HepG2 (cell line): Measurements from ENCODE around the gene DUSP2. TPM values are rescaled to one million over a fixed set of nuclear protein-coding genes. Genes with fewer than 3 reads are reported as not detected.

Source experiments
- ATAC-seq: fragments of 200-7000 bp; cut with Tn5 transposase; 3 replicates; pipeline ENCODE4 v1.9.1; 2020; ENCODE audit warnings: mild to moderate bottlenecking, moderate library complexity
- BruUV-seq: library from RNA; stranded (reverse); fragments of 400-500 nt; replicated peaks from 2 replicates; lab custom pipeline; 2021; lab: Mats Ljungman, UMichigan
- CTCF ChIA-PET: fragments of 300-600 bp; formaldehyde crosslinking; extraction: SDS; loops from one replicate; lab custom pipeline; 2021; ENCODE audit warnings: low total read pairs, inconsistent platforms, low intra/inter-chr PET ratio; lab: Yijun Ruan, JAX
- POLR2A ChIA-PET: fragments of 350-600 bp; sonication (Branson Sonifier 250); formaldehyde crosslinking; loops from one replicate; lab custom pipeline; 2020; ENCODE audit warnings: antibody characterized with exemption, inconsistent platforms; lab: Yijun Ruan, JAX
- DNase-seq: peaks from one replicate; pipeline ENCODE4 v3.0.0-alpha.2; 2015; ENCODE audit warnings: low spot score
- FAIRE-seq: peaks from 3 replicates; lab custom pipeline; 2011; peaks lifted over from hg19 to GRCh38; lab: Jason Lieb, UNC
- H2AFZ ChIP-seq: one replicate; pipeline ENCODE4 v1.6.1; 2011; ENCODE audit warnings: low read length, inconsistent platforms
- H3K27ac ChIP-seq: fragments of 300-600 bp; 3 replicates; pipeline ENCODE4 v1.8.0; 2011; ENCODE audit warnings: mixed run types, mild to moderate bottlenecking, mixed read lengths, low read length, inconsistent platforms; ENCODE audit not compliant: insufficient read depth; ENCODE audit errors: extremely low read length
- H3K27me3 ChIP-seq, 2 experiments: fragments of 200-600 bp in 1 of 2; 2 replicates in 1 of 2; 3 replicates in 1 of 2; pipeline versions ENCODE4 v1.6.0 to v1.8.0; 2011; ENCODE audit warnings: low read length in 2 of 2, mild to moderate bottlenecking in 2 of 2, moderate library complexity in 2 of 2, inconsistent platforms in 1 of 2; ENCODE audit not compliant: insufficient read depth in 2 of 2, control insufficient read depth in 1 of 2
- H3K36me3 ChIP-seq, 2 experiments: fragments of 200-600 bp in 1 of 2; replicated peaks in 1 of 2; 2 replicates in 1 of 2; 3 replicates in 1 of 2; pipeline versions ENCODE4 v1.5.1 to v1.8.0; 2011; ENCODE audit warnings: low read length in 2 of 2, inconsistent platforms in 1 of 2; ENCODE audit not compliant: insufficient read depth in 2 of 2, control insufficient read depth in 1 of 2
- H3K4me1 ChIP-seq: 2 replicates; pipeline ENCODE4 v1.5.1; 2012; ENCODE audit warnings: low read length, inconsistent platforms; ENCODE audit not compliant: insufficient read depth
- H3K4me2 ChIP-seq: 2 replicates; pipeline ENCODE4 v1.6.0; 2011; ENCODE audit warnings: low read depth, low read length, inconsistent platforms
- H3K4me3 ChIP-seq, 3 experiments: fragments of 200-600 bp in 1 of 3; sonication (generic), shearing (Covaris generic) in 1 of 3; replicated peaks in 1 of 3; 2 replicates each; pipeline ENCODE4 v1.5.1; 2011 to 2016; ENCODE audit warnings: low read length in 3 of 3, inconsistent platforms in 2 of 3, low read depth in 2 of 3, mild to moderate bottlenecking in 2 of 3, control low read depth in 1 of 3, mixed read lengths in 1 of 3; ENCODE audit not compliant: insufficient read depth in 1 of 3
- H3K79me2 ChIP-seq: one replicate; pipeline ENCODE4 v1.6.1; 2011; ENCODE audit warnings: low read length, inconsistent platforms; ENCODE audit not compliant: insufficient read depth
- H3K9ac ChIP-seq: 2 replicates; pipeline ENCODE4 v1.6.0; 2011; ENCODE audit warnings: mild to moderate bottlenecking, low read depth, low read length, inconsistent platforms; ENCODE audit not compliant: insufficient read depth
- H3K9me3 ChIP-seq: 2 replicates; pipeline ENCODE4 v1.5.1; 2012; ENCODE audit warnings: mild to moderate bottlenecking, low read length
- H4K20me1 ChIP-seq: 2 replicates; pipeline ENCODE4 v1.6.0; 2011; ENCODE audit warnings: inconsistent platforms, mild to moderate bottlenecking, low read length, moderate library complexity; ENCODE audit not compliant: insufficient read depth
- HINFP ChIP-seq: sonication (generic); formaldehyde crosslinking; IDR thresholded peaks from 2 replicates; pipeline ENCODE4 v1.4.0; 2020; ENCODE audit warnings: low read depth, mild to moderate bottlenecking, missing genetic modification reagents
- IKZF1 ChIP-seq: fragments of 450-650 bp; IDR thresholded peaks from 2 replicates; pipeline ENCODE4 v1.7.1; 2016
- IKZF5 ChIP-seq: IDR thresholded peaks from 2 replicates; pipeline ENCODE4 v1.6.1; 2018; ENCODE audit warnings: missing genetic modification reagents, mild to moderate bottlenecking, missing compliant biosample characterization
- KLF9 ChIP-seq: IDR thresholded peaks from 2 replicates; pipeline ENCODE4 v1.6.1; 2016; ENCODE audit warnings: low read depth
- RBM39 ChIP-seq: fragments of 200-400 bp; formaldehyde crosslinking; IDR thresholded peaks from one replicate; pipeline ENCODE4 v1.6.1; 2018; ENCODE audit warnings: antibody characterized with exemption, mild to moderate bottlenecking, low read depth, low read length; ENCODE audit not compliant: poor library complexity, severe bottlenecking
- REL ChIP-seq: sonication (generic); formaldehyde crosslinking; conservative IDR thresholded peaks from 2 replicates; pipeline ENCODE4 v1.8.0; 2022; ENCODE audit warnings: mild to moderate bottlenecking, missing genetic modification reagents, moderate library complexity
- RFX1 ChIP-seq: fragments of 450-650 bp; IDR thresholded peaks from 2 replicates; pipeline ENCODE4 v1.6.1; 2017
- TEAD2 ChIP-seq: sonication (generic); formaldehyde crosslinking; IDR thresholded peaks from 2 replicates; pipeline ENCODE4 v1.9.0; 2021; ENCODE audit warnings: missing genetic modification reagents
- ZFYVE20 ChIP-seq: sonication (generic); formaldehyde crosslinking; IDR thresholded peaks from 2 replicates; pipeline ENCODE4 v1.8.0; 2023; ENCODE audit warnings: low read depth, mild to moderate bottlenecking, moderate library complexity, missing genetic modification reagents, borderline replicate concordance
- ZNF17 ChIP-seq: sonication (generic); formaldehyde crosslinking; IDR thresholded peaks from 2 replicates; pipeline ENCODE4 v1.5.0; 2020; ENCODE audit warnings: mild to moderate bottlenecking, missing genetic modification reagents
- ZNF510 ChIP-seq: sonication (generic); formaldehyde crosslinking; IDR thresholded peaks from 2 replicates; pipeline ENCODE4 v1.4.0; 2020; ENCODE audit warnings: low read depth, mild to moderate bottlenecking, missing genetic modification reagents
- ZNF550 ChIP-seq: sonication (generic); formaldehyde crosslinking; IDR thresholded peaks from 2 replicates; pipeline ENCODE4 v1.4.0; 2020; ENCODE audit warnings: mild to moderate bottlenecking, missing genetic modification reagents, borderline replicate concordance
- ZNF75D ChIP-seq: sonication (generic); formaldehyde crosslinking; IDR thresholded peaks from 2 replicates; pipeline ENCODE4 v1.8.1; 2023; ENCODE audit warnings: missing genetic modification reagents, mild to moderate bottlenecking, borderline replicate concordance
- WGBS: methylation state at CpG from one replicate; pipeline ENCODE4 v1.1.6; 2017; ENCODE audit warnings: low lambda C conversion rate; 5-methylcytosine and 5-hydroxymethylcytosine counted together
- in situ Hi-C: cut with HindIII; loops from 2 replicates; pipeline ENCODE4 v1.10.0; 2017; ENCODE audit warnings: low pct_unique_long_range_greater_than_20kb; ENCODE audit not compliant: extremely low pct_ligation_motif_present
- intact Hi-C: fragments of 100-400 bp; cut with micrococcal nuclease; formaldehyde crosslinking; loops from one replicate; pipeline ENCODE4 v1.10.0; 2022; ENCODE audit not compliant: unreplicated experiment
- polyA plus RNA-seq, 8 experiments: library from polyadenylated mRNA; depleted of rRNA in 3 of 8; stranded (reverse) in 7 of 8; unstranded in 1 of 8; fragments of >200 nt; fragmentation: Illumina TruSeq in 4 of 8; extraction: Trizol in 4 of 8; gene quantifications; 2 replicates each; pipeline versions ENCODE4 v1.2.1 to v1.2.3, GENCODE V29; 2011 to 2016; ENCODE audit warnings: low read depth in 4 of 8, missing spikeins in 1 of 8, mixed read lengths in 1 of 8; ENCODE audit not compliant: insufficient read depth in 1 of 8
- total RNA-seq, 5 experiments: library from RNA; depleted of rRNA; stranded (reverse); fragments of >200 nt; fragmentation: Illumina TruSeq; extraction: Trizol; gene quantifications; 2 replicates each; pipeline ENCODE4 v1.2.3, GENCODE V29; 2016; ENCODE audit warnings: low read depth in 1 of 5

DUSP2 gene
- total and polyA plus RNA-seq, 2 of the 13 experiments (the other 11 are each of a cell fraction or from before 2014, with no cell fraction given) = not detected

DNA sequence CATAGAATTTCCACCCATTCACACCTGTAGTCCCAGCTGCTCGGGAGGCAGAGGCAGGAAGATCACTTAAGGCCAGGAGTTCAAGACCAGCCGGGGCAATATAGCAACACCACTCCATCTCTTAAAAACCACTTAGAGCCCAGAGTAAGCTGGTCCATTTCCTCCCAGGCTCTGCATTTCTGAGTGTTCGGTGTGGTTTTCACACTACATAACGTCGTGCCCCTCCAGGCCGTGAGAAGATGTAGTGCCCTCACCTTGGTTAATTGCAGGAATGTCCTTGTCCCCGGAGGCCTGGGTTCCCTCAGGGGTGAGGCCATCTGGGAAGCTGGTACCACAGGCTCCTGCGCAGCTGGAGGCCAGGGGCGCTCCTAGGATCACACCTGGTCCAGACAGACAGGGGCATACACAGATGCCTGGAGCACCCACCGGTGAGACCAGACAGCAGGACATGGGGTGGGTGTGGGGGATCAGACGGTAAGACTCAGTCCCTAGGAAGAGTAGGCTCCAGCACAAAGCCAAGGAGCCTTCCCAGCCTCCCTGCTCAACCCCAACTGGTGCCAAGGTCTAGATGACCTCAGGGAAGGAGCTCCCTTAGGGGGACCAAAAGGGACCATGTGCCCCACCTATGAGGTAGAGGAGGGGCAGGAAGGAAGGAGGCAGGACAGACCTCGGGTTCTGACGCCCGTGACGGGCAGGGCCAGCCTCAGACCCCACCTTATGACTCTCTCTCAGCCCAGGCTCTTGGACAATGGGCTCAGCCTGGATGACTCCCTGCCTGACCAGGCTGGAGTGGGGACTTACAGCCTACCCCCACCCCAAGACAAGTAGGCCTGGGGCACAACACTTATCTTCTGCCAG is 7.7 kb downstream of the DUSP2 start:
- Histone ChIP-seq H3K4me2 (no peak overlapping the region), H3K27ac (no peak overlapping the region), H2AFZ (no peak overlapping the region), H3K9me3 (no peaks in the 10 kb centered on the region), H3K36me3 (no peaks in the 10 kb centered on the region), H3K4me3 (no peak overlapping the region), H4K20me1 (no peaks in the 10 kb centered on the region), H3K4me1 (no peaks in the 10 kb centered on the region), H3K9ac (no peak overlapping the region), H3K79me2 (no peaks in the 10 kb centered on the region), H3K27me3 (peaks cover 20 to 64% of the 10 kb centered on the region in 2 experiments)
- DNase-seq (no peak), ATAC-seq (no peak), FAIRE-seq (no peak)
- intact Hi-C loops = loop anchor here (1.0 to 2.0 kb wide), 3 partner anchors 37 to 372 kb away; no protein-coding TSS in a partner anchor
- no TSS peak for BruUV-seq
- 15% methylated on average over 15 of the region's 15 CpGs for WGBS
- CTCF ChIA-PET = no interaction called here
- POLR2A ChIA-PET = no interaction called here
- in situ Hi-C loops = loop anchor here (25.0 kb wide), 1 partner anchor 375 kb away; the partner anchor contains the start of gene NEURL3
- TF ChIP-seq RBM39 (no peak), IKZF1 (no peak), IKZF5 (CRISPR knock-in tag) (no peak)
- TF ChIP-seq, all 625 proteins: peak for 0

GRCh38 chr2:96136129-96136720 is 9.0 kb downstream of the DUSP2 start:
- no peak overlapping the region for H2AFZ ChIP-seq
- no peaks in the 10 kb centered on the region for H3K36me3 ChIP-seq
- H3K27ac ChIP-seq = no peak overlapping the region
- H3K9me3 ChIP-seq = no peaks in the 10 kb centered on the region
- DNase-seq = no peak
- intact Hi-C loops = no loop called here
- in situ Hi-C loops = loop anchor here (25.0 kb wide), 1 partner anchor 376 kb away; the partner anchor contains the start of gene NEURL3
- ChIA-PET CTCF (interaction anchor here (0.6 kb wide), 1 partner anchor 143 kb away, joined by 3 read pairs; no protein-coding TSS in a partner anchor), POLR2A (no interaction called here)
- H3K27me3 ChIP-seq = peaks cover 29 to 73% of the 10 kb centered on the region in 2 experiments
- no TSS peak for BruUV-seq
- H4K20me1 ChIP-seq = no peaks in the 10 kb centered on the region
- H3K79me2 ChIP-seq = no peaks in the 10 kb centered on the region
- no peak overlapping the region for H3K4me2 ChIP-seq
- no peak overlapping the region for H3K4me3 ChIP-seq
- H3K9ac ChIP-seq = no peak overlapping the region
- TF ChIP-seq KLF9 (CRISPR knock-in tag) (no peak), ZNF75D (no peak), REL (CRISPR knock-in tag) (no peak), HINFP (CRISPR knock-in tag) (no peak), TEAD2 (no peak), ZNF510 (CRISPR knock-in tag) (no peak), ZFYVE20 (CRISPR knock-in tag) (no peak), ZNF17 (CRISPR knock-in tag) (no peak), ZNF550 (CRISPR knock-in tag) (no peak), RFX1 (no peak)
- no peak for ATAC-seq
- H3K4me1 ChIP-seq = no peaks in the 10 kb centered on the region
- WGBS = 30% methylated on average over 8 of the region's 8 CpGs
- no peak for FAIRE-seq
